ENCODE measurements around the gene ACAD8.
"Not testable (repeated sequence)": the region's sequence is repeated elsewhere in the genome, so short reads cannot be mapped to it uniquely, and the experiment has no call there.

ACAD8 gene

DNA sequence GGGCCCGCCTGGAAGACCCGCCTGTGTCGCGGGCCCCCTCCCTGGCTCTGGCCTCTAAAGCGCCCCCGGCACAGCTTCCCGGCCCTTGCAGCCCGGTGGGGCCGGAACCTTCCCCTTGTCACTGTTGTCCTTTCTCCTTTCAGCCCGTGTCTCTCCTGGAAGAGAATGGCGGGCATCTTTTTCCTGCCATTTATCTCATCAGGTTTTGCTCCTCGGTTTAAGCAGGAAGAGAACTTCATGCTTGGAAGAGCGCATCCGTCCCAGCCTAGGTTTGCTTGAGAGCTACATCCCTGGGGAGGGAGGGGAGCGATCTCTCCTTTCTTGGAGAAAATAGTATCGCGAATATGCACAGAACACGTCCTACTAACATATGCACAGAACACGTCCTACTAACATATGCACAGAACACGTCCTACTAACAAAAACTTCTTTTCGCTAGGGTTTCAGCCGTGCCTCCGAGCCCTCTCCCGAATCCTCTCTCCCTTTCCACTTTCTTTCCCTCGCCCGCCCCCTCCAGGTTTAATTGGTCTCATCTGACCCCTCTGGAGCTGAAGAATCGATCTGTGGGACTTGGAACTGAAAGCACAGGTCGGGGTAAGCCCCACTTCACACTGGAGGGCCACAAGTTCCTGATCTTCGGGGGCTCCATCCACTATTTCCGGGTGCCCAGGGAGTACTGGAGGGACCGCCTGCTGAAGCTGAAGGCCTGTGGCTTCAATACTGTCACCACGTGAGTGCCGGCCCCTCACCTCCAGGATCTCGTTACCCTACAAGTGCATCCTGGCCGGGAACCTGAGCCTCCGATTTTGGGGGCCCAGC is 24.0 kb downstream of the ACAD8 start:
- TF ChIP-seq, protein P1, sequence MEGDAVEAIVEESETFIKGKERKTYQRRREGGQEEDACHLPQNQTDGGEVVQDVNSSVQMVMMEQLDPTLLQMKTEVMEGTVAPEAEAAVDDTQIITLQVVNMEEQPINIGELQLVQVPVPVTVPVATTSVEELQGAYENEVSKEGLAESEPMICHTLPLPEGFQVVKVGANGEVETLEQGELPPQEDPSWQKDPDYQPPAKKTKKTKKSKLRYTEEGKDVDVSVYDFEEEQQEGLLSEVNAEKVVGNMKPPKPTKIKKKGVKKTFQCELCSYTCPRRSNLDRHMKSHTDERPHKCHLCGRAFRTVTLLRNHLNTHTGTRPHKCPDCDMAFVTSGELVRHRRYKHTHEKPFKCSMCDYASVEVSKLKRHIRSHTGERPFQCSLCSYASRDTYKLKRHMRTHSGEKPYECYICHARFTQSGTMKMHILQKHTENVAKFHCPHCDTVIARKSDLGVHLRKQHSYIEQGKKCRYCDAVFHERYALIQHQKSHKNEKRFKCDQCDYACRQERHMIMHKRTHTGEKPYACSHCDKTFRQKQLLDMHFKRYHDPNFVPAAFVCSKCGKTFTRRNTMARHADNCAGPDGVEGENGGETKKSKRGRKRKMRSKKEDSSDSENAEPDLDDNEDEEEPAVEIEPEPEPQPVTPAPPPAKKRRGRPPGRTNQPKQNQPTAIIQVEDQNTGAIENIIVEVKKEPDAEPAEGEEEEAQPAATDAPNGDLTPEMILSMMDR (IDR thresholded peaks at IDR 0.05; ENCODE audit: low read depth, low read length) = no peak
- DNase-seq (ENCODE audit: low read depth in 2 of 2) = no peak
- no peak overlapping the region for H3K4me3 ChIP-seq (replicated peaks in 1 of 2; ENCODE audit: low read depth in 2 of 2, low read length in 2 of 2)

DNA sequence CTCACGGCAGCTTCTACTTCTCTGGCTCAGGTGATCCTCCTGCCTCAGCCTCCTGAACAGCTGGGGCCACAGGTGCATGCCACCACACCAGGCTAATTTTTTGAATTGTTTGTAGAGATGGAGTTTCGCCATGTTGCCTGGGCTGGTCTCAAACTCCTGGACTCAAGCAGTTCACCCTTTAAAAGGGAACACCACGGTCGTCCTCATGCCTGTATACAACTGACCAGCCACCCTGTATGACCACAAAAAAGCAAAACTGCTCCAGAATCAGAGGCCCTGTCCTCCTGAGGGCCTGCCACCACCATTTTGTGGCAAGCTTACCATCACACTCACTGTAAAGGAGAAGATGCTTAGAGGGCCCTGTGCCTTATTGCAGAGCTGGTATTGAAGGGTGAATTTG is 25.0 kb downstream of the ACAD8 start:
- H3K4me3 ChIP-seq (replicated peaks in 1 of 2; ENCODE audit: low read depth in 2 of 2, low read length in 2 of 2) = no peak overlapping the region
- TF ChIP-seq, protein P1 (IDR thresholded peaks at IDR 0.05; ENCODE audit: low read depth, low read length) = no peak
- DNase-seq (ENCODE audit: low read depth in 2 of 2) = no peak

DNA sequence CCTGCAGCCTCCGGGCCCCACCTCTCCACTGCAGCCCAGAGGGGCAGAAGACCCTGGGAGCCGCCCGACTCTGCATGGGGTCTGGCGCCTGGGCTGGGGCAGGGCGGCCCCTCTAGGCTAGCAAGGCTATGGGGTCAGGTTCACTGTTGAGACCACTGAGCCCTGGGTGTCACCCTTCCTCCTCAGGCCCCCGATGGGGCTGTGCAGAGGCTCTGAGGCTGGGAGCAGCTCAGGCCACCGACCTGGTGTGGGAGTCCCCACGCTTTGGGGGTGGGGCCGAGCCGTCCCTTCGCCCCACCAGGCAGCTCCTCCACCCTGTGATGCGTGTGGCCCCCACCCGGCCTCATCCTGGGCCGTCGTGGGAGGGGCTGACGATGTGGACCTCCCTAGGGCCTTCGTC is 28.3 kb downstream of the ACAD8 start:
- not testable (repeated sequence) for DNase-seq (ENCODE audit: low read depth in 2 of 2); H3K4me3 ChIP-seq (replicated peaks in 1 of 2; ENCODE audit: low read depth in 2 of 2, low read length in 2 of 2)

DNA sequence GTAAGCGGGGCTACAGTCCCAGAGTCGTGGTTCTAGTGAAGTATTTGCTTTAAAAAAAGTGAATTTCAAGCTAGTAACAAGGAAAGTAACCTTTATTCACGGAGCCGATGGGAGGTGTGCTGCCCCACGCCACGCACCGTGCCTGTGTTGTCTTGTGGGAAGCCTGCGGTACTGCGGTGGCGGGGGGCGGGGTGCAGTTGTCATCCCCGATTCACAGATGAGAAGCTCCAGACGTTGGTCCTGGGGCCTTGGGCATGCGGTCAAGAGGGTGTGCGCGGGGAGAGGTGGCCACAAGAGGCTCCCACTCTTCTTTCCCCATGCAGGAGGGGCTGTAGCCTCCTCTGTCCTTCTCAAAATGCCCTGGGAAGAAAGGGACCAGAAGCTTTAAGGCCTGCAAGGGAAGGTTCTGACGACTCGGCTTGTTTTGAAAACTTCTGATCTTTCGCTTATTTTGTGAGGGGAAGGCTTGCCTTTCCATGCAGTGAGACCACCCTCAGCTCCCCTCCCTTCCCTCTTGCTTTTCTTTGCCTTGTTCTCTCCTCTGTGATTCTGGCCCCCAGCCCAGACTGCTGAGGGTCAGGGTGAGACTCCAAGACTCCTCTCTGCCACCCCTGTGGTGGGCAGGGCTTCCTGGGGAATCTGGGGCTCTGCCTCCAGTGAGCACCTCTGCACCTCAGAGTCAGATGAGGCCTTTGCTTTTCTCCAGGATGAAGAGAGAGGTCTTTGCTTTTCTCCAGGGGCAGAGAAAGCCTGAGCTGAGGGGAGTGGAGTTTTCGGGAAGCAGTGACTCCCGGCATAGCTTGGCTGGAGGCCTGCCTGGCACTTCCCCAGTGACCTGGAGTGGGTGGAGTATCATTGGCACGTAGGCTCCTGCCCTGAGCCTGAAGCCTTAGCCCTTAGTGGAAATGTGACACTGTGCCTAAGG is 29.0 kb downstream of the ACAD8 start:
- DNase-seq (ENCODE audit: low read depth in 2 of 2) = peak in 1 of 2 donors; percentile 11
- no peak overlapping the region for H3K4me3 ChIP-seq (replicated peaks in 1 of 2; ENCODE audit: low read depth in 2 of 2, low read length in 2 of 2)
- TF ChIP-seq, protein P1 (IDR thresholded peaks at IDR 0.05; ENCODE audit: low read depth, low read length) = no peak

DNA sequence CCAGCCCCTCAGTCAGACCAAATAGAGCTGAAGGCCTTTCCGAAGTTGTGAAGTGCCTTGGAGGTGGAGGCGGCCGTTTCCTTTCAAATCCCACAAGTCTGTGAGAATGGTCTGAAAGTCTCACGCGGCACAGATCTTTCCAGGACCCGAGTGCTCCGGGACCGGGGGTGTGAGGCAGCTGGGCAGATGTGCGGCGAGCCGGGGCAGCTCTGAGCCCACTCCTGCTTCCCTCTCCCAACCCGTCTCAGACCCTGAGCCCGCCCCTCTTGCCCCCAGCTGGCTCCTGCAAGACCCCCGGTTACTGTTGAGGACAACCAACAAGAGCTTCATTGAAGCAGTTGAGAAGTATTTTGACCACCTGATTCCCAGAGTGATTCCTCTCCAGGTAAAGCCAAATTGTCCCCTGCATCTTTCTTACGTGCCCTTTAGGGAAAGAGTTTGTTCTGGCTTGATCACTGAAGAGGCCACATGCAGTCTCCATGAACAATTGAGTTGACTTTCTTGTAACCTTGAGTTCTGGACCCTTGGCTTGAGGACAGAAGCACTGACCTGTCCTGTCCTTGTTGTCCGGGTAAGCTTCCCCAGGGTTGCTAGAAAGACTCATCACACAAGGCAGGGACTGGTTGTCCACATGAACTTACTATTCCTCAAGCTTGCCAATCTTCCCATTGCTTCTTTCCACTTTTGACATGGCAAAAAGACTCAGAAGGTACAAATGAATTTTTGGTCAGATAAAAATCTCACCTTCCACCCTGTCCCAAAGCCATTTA is 30.3 kb downstream of the ACAD8 start:
- TF ChIP-seq, protein P1 (IDR thresholded peaks at IDR 0.05; ENCODE audit: low read depth, low read length) = no peak
- no peak for DNase-seq (ENCODE audit: low read depth in 2 of 2)
- no peak overlapping the region for H3K4me3 ChIP-seq (replicated peaks in 1 of 2; ENCODE audit: low read depth in 2 of 2, low read length in 2 of 2)

DNA sequence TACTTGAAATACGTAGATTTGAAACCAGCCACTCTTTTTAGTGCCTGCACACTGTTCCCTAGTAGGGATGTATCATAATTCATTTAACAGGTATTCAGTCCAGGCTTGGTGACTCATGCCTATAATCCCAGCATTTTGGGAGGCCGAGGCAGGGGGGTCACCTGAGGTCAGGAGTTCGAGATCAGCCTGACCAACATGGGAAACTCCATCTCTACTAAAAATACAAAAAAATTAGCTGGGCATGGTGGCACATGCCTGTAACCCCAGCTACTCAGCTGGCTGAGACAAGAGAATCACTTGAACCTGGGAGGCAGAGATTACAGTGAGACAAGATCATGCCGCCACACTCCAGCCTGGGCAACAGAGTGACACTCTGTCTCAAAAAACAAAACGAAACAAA is 31.0 kb downstream of the ACAD8 start:
- not testable (repeated sequence) for H3K4me3 ChIP-seq (replicated peaks in 1 of 2; ENCODE audit: low read depth in 2 of 2, low read length in 2 of 2); DNase-seq (ENCODE audit: low read depth in 2 of 2)

DNA sequence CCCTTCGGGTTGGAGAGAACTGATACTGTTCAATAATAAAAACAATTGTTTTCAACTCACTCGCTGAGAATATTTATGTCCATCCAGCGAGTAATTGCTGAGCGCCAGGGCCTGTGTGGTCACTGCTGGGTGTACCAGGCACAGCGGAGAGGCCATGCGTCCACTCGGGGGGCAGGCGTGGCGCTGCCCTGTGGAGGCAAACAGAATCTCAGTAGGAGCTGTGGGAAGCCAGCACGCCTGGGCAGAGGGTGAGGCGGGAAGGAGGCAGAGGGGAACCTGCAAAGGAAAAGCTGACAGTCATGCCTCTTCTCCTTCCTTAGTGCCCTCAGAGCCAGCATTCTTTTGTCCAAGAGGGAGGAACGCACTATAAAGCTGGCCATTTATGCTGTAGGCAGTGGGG is 34.2 kb downstream of the ACAD8 start:
- DNase-seq (ENCODE audit: low read depth in 2 of 2) = no peak
- TF ChIP-seq, protein P1 (IDR thresholded peaks at IDR 0.05; ENCODE audit: low read depth, low read length) = no peak
- H3K4me3 ChIP-seq (replicated peaks in 1 of 2; ENCODE audit: low read depth in 2 of 2, low read length in 2 of 2) = no peak overlapping the region
